ENCODE results near the gene UBL3.

Gene UBL3

DNA sequence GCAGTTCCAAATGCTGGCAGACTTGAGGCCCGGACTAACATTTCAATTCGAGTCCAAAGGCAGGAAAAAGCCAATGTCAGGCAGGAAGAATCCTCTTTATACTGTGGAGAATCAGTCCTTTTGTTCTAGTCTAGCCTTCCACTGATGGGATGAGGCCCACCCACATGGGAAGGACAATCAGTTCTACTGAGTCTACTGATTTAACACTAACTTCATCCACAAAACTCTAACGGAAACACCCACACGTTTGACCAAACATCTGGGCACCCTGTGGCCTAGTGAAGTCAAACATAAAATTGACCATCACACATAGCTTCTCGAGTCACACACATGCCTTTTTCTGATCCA is 100.3 kb downstream of the UBL3 start:
- no peak for DNase-seq (ENCODE audit: extremely low read depth, insufficient read length)
- TF ChIP-seq, protein P1, sequence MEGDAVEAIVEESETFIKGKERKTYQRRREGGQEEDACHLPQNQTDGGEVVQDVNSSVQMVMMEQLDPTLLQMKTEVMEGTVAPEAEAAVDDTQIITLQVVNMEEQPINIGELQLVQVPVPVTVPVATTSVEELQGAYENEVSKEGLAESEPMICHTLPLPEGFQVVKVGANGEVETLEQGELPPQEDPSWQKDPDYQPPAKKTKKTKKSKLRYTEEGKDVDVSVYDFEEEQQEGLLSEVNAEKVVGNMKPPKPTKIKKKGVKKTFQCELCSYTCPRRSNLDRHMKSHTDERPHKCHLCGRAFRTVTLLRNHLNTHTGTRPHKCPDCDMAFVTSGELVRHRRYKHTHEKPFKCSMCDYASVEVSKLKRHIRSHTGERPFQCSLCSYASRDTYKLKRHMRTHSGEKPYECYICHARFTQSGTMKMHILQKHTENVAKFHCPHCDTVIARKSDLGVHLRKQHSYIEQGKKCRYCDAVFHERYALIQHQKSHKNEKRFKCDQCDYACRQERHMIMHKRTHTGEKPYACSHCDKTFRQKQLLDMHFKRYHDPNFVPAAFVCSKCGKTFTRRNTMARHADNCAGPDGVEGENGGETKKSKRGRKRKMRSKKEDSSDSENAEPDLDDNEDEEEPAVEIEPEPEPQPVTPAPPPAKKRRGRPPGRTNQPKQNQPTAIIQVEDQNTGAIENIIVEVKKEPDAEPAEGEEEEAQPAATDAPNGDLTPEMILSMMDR (IDR thresholded peaks at IDR 0.05; ENCODE audit: insufficient read depth, low read length, poor library complexity, severe bottlenecking) = no peak
- H3K27me3 ChIP-seq (replicated peaks; ENCODE audit: control insufficient read depth, insufficient read depth, low read length) = no peaks in the 10 kb centered on the region; the same call in 1 of the 2 replicates
- H3K4me3 ChIP-seq (replicated peaks; ENCODE audit: low read depth, low read length) = no peak overlapping the region
- H3K36me3 ChIP-seq (ENCODE audit: control insufficient read depth, insufficient read depth, low read length) = no peaks in the 10 kb centered on the region

DNA sequence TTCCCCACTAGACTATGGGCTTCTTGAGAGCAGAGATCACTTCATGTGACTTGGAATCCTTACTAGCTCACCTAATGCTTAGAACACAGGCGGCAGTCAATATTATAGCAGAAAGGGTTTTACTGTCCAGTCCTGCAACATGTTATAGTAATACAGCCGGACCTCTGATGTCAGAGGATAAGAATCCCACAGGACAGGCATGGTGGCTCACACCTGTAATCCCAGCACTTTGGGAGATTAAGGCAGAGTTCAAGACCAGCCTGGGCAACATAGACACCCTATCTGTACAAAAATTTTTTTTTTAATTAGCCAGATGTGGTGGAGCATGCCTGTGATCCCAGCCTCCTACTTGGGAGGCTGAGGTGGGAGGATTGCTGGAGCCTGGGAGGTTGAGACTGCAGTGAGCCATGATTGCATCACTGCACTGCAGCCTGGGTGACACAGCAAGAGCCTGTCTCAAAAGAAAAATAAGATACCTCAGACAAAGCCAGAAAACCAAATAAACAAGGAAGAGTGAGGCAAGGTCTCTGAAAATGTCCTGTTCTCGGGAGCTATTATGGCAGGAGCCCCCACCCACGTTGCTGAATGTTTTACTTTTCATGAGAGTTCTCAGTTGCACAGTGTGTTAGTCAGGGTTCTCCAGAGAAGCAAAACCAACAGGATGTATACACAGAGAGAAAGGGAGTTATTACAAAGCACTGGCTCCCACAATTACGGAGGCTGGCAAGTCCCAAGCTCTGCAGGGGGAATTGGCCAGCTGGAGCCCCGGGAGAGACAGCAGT is 100.8 kb downstream of the UBL3 start:
- no peaks in the 10 kb centered on the region; the same call in 1 of the 2 replicates for H3K27me3 ChIP-seq (replicated peaks; ENCODE audit: control insufficient read depth, insufficient read depth, low read length)
- DNase-seq (ENCODE audit: extremely low read depth, insufficient read length) = no peak
- TF ChIP-seq, protein P1 (IDR thresholded peaks at IDR 0.05; ENCODE audit: insufficient read depth, low read length, poor library complexity, severe bottlenecking) = no peak
- no peak overlapping the region for H3K4me3 ChIP-seq (replicated peaks; ENCODE audit: low read depth, low read length)
- no peaks in the 10 kb centered on the region for H3K36me3 ChIP-seq (ENCODE audit: control insufficient read depth, insufficient read depth, low read length)

DNA sequence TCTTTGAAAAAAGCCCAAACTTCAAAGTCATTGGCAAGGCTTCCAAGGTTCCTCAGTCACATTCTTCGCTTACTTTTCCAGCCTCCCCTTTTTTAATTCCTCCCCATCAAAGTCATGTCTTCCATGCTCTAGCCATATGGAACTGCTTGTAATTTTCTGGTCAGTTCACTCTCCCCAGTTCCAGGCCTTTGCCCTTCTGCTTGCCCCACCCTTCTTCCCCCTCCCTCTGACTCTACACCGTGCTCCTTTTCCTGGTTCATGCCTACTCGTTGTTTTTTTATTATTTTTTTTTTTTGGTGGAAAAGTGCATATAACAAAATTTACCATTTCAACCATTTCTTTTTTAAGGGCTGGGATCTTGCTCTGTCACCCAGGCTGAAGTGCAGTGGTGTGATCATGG is 102.3 kb downstream of the UBL3 start:
- TF ChIP-seq, protein P1 (IDR thresholded peaks at IDR 0.05; ENCODE audit: insufficient read depth, low read length, poor library complexity, severe bottlenecking) = no peak
- Histone ChIP-seq H3K36me3 (ENCODE audit: control insufficient read depth, insufficient read depth, low read length) (no peaks in the 10 kb centered on the region), H3K4me3 (replicated peaks; ENCODE audit: low read depth, low read length) (no peak overlapping the region), H3K27me3 (replicated peaks; ENCODE audit: control insufficient read depth, insufficient read depth, low read length) (no peaks in the 10 kb centered on the region; the same call in 1 of the 2 replicates)
- DNase-seq (ENCODE audit: extremely low read depth, insufficient read length) = no peak

DNA sequence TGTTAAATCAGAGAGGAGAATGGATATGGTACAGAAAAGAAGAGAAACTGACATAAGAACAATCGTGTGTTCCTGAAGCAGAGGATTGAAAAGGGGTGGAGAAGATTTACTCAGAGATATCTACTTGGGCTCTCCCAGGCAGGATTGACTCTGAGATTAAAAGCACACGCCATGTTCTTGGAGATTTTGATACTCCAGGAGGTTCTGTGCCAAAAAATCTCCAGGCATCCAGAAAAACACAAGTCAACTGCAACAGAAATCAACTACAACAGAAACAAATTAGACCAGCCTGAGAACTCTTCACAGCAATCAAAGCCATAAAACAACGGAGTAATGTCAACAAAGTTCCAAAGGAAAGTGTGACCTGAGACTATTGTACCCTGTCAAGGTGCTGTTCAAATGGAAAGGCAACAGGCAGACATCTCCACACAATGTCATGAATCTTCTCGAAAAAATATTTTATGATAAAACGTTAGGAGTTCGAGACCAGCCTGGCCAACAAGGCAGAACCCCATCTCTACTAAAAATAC is 104.2 kb downstream of the UBL3 start:
- H3K27me3 ChIP-seq (replicated peaks; ENCODE audit: control insufficient read depth, insufficient read depth, low read length) = no peaks in the 10 kb centered on the region; the same call in 1 of the 2 replicates
- H3K36me3 ChIP-seq (ENCODE audit: control insufficient read depth, insufficient read depth, low read length) = no peaks in the 10 kb centered on the region
- H3K4me3 ChIP-seq (replicated peaks; ENCODE audit: low read depth, low read length) = no peak overlapping the region
- DNase-seq (ENCODE audit: extremely low read depth, insufficient read length) = no peak
- TF ChIP-seq, protein P1 (IDR thresholded peaks at IDR 0.05; ENCODE audit: insufficient read depth, low read length, poor library complexity, severe bottlenecking) = no peak

DNA sequence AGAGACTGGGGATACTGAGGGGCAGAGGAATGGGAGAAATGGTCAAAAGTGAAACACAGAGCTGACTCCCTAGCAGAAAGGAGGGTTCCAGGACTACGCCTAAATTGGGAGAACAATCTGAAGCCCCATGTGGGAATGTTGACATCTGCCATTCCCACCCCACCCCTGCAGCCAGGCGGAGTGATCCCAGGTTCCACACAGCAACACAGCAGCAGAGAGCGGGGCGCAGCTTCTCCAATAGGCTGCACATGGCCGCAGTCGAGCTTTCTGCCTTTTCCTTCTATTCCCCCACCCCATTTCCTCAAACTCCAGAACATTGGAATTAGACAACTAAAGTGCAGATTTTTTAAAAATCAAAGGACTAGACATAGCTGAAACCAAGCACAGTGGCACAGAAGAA is 104.7 kb downstream of the UBL3 start:
- no peak overlapping the region for H3K4me3 ChIP-seq (replicated peaks; ENCODE audit: low read depth, low read length)
- TF ChIP-seq, protein P1 (IDR thresholded peaks at IDR 0.05; ENCODE audit: insufficient read depth, low read length, poor library complexity, severe bottlenecking) = no peak
- DNase-seq (ENCODE audit: extremely low read depth, insufficient read length) = no peak
- no peaks in the 10 kb centered on the region for H3K36me3 ChIP-seq (ENCODE audit: control insufficient read depth, insufficient read depth, low read length)
- H3K27me3 ChIP-seq (replicated peaks; ENCODE audit: control insufficient read depth, insufficient read depth, low read length) = no peaks in the 10 kb centered on the region; the same call in 1 of the 2 replicates

Data from GM06990 (cell line).